Middle frontal gyrus (tissue), 1 donor: ENCODE data around the gene OR6K3.
"Not testable (repeated sequence)": the region's sequence is repeated elsewhere in the genome, so short reads cannot be mapped to it uniquely, and the experiment has no call there.

Experiments
- DNase-seq: peaks from one replicate; pipeline ENCODE4 v3.0.0-alpha.2; 2015; ENCODE audit warnings: low spot score; ENCODE audit errors: extremely low spot score

The OR6K3 gene

GRCh38 chr1:158720620-158721019 lies at the start of gene OR6K3:
Gene OR6K3 (minus strand): TSS chr1:158720720. CDS start chr1:158718115, 2,605 bp downstream.
- DNase-seq, result no peak

GRCh38 chr1:158754420-158754819 lies 33.9 kb upstream of the OR6K3 start, which contains the start of gene OR6K6:
Gene OR6K6 (plus strand): TSS chr1:158754720. CDS start chr1:158754888, 168 bp downstream.
- no peak for DNase-seq

- DNase-seq, result no peak
Observed at GRCh38 chr1:158752155-158752712, 31.7 kb upstream of the OR6K3 start.

- DNase-seq, result no peak
Observed at GRCh38 chr1:158735848-158736247, 15.3 kb upstream of the OR6K3 start.

- no peak for DNase-seq
Observed at GRCh38 chr1:158732524-158732923, 12.0 kb upstream of the OR6K3 start.

GRCh38 chr1:158731707-158732106 lies 11.2 kb upstream of the OR6K3 start:
- no peak for DNase-seq

- DNase-seq, result no peak
Observed at GRCh38 chr1:158730453-158730852, 9.9 kb upstream of the OR6K3 start.

GRCh38 chr1:158728510-158729225 lies 8.1 kb upstream of the OR6K3 start:
- DNase-seq, result no peak

- DNase-seq, result no peak
Observed at GRCh38 chr1:158724442-158724841, 3.9 kb upstream of the OR6K3 start.

GRCh38 chr1:158719664-158720063 lies 856 bp downstream of the OR6K3 start:
- no peak for DNase-seq

- DNase-seq, result no peak
Observed at GRCh38 chr1:158717344-158717743, 3.2 kb downstream of the OR6K3 start.

- DNase-seq, result no peak
Observed at GRCh38 chr1:158716335-158716734, 4.2 kb downstream of the OR6K3 start.

GRCh38 chr1:158714754-158715153 lies 5.8 kb downstream of the OR6K3 start:
- no peak for DNase-seq

- DNase-seq, result no peak
Observed at GRCh38 chr1:158711098-158711497, 9.4 kb downstream of the OR6K3 start.

- DNase-seq, result no peak
Observed at GRCh38 chr1:158706096-158706495, 14.4 kb downstream of the OR6K3 start.

- DNase-seq, result no peak
Observed at GRCh38 chr1:158700552-158700951, 20.0 kb downstream of the OR6K3 start, which contains the start of gene OR6K2. Gene OR6K2 (minus strand): TSS chr1:158700652. CDS start chr1:158700652, 0 bp downstream.

- DNase-seq, result no peak
Observed at GRCh38 chr1:158694596-158694995, 25.9 kb downstream of the OR6K3 start.

- no peak for DNase-seq
Observed at GRCh38 chr1:158692356-158692755, 28.2 kb downstream of the OR6K3 start.

- DNase-seq, result no peak
Observed at GRCh38 chr1:158691907-158692306, 28.6 kb downstream of the OR6K3 start.

- not testable (repeated sequence) for DNase-seq
Observed at GRCh38 chr1:158691149-158691548, 29.4 kb downstream of the OR6K3 start.

GRCh38 chr1:158689875-158690274 lies 30.6 kb downstream of the OR6K3 start:
- DNase-seq, result no peak

GRCh38 chr1:158689110-158689509 lies 31.4 kb downstream of the OR6K3 start:
- DNase-seq, result no peak

GRCh38 chr1:158688343-158688742 lies 32.2 kb downstream of the OR6K3 start:
- DNase-seq, result not testable (repeated sequence)
